Liver (tissue), 9 donors: ENCODE measurements around the gene UBTFL1. TPM values are rescaled to one million over a fixed set of nuclear protein-coding genes. Genes with fewer than 3 reads are reported as not detected.

ENCODE experiments used
- DNase-seq: peaks from one replicate; pipeline ENCODE4 v3.0.0-alpha.2; 2017; ENCODE audit warnings: low spot score
- H3K27ac ChIP-seq, 2 donors: one replicate each; pipeline ENCODE4 v1.7.0; 2013; ENCODE audit warnings: inconsistent platforms in 2 of 2, low read length in 2 of 2, control low read depth in 1 of 2, low read depth in 1 of 2, mild to moderate bottlenecking in 1 of 2
- H3K27me3 ChIP-seq, 4 donors: one replicate each; pipeline versions ENCODE4 v1.6.1 to v1.7.0; 2013; ENCODE audit warnings: low read length in 3 of 4, inconsistent platforms in 1 of 4, mild to moderate bottlenecking in 1 of 4, moderate library complexity in 1 of 4; ENCODE audit not compliant: control insufficient read depth in 4 of 4, insufficient read depth in 4 of 4
- H3K36me3 ChIP-seq, 4 donors: one replicate each; pipeline versions ENCODE4 v1.6.1 to v1.7.0; 2013; ENCODE audit warnings: low read length in 3 of 4, mild to moderate bottlenecking in 3 of 4, low read depth in 1 of 4, moderate library complexity in 1 of 4; ENCODE audit not compliant: control insufficient read depth in 4 of 4, insufficient read depth in 3 of 4
- H3K4me1 ChIP-seq, 4 donors: one replicate each; pipeline versions ENCODE4 v1.6.1 to v1.7.0; 2013; ENCODE audit warnings: low read length in 3 of 4, mild to moderate bottlenecking in 3 of 4, moderate library complexity in 1 of 4; ENCODE audit not compliant: control insufficient read depth in 4 of 4, insufficient read depth in 4 of 4
- H3K4me3 ChIP-seq, 3 donors: one replicate each; pipeline versions ENCODE4 v1.6.1 to v1.7.0; 2013; ENCODE audit warnings: low read length in 3 of 3, control low read depth in 1 of 3, low read depth in 1 of 3, mild to moderate bottlenecking in 1 of 3
- H3K9ac ChIP-seq, 2 donors: one replicate each; pipeline ENCODE4 v1.7.0; 2013; ENCODE audit warnings: low read length in 2 of 2, mild to moderate bottlenecking in 2 of 2, moderate library complexity in 2 of 2, control low read depth in 1 of 2, low read depth in 1 of 2
- H3K9me3 ChIP-seq, 4 donors: one replicate each; pipeline versions ENCODE4 v1.6.1 to v1.7.0; 2013; ENCODE audit warnings: low read length in 3 of 4; ENCODE audit not compliant: control insufficient read depth in 4 of 4
- ATF3 ChIP-seq: IDR thresholded peaks from 2 replicates; pipeline ENCODE4 v1.6.1; 2016; ENCODE audit warnings: antibody characterized with exemption
- CTCF ChIP-seq: fragments of 150-350 bp; IDR thresholded peaks from 2 replicates; pipeline ENCODE4 v1.5.1; 2017; ENCODE audit warnings: improper control_type of control experiment, low read depth, low read length; ENCODE audit not compliant: missing input control
- FOXA1 ChIP-seq: IDR thresholded peaks from 2 replicates; pipeline ENCODE4 v1.6.1; 2016; ENCODE audit warnings: antibody characterized with exemption
- FOXA2 ChIP-seq: IDR thresholded peaks from 2 replicates; pipeline ENCODE4 v1.6.1; 2016; ENCODE audit warnings: antibody characterized with exemption
- HNF4A ChIP-seq, 2 donors: conservative IDR thresholded peaks; 2 replicates each; pipeline ENCODE4 v1.6.1; 2016; ENCODE audit warnings: antibody characterized with exemption in 2 of 2, mild to moderate bottlenecking in 2 of 2
- HNF4G ChIP-seq: IDR thresholded peaks from 2 replicates; pipeline ENCODE4 v1.6.1; 2016; ENCODE audit warnings: antibody characterized with exemption
- JUND ChIP-seq, 2 donors: IDR thresholded peaks; 2 replicates each; pipeline ENCODE4 v1.6.1; 2016; ENCODE audit warnings: antibody characterized with exemption in 2 of 2
- MAX ChIP-seq: IDR thresholded peaks from 2 replicates; pipeline ENCODE4 v1.6.1; 2016; ENCODE audit warnings: antibody characterized with exemption
- NR2F2 ChIP-seq: IDR thresholded peaks from 2 replicates; pipeline ENCODE4 v1.6.1; 2016; ENCODE audit warnings: antibody characterized with exemption
- RAD21 ChIP-seq, 2 donors: IDR thresholded peaks; 2 replicates each; pipeline ENCODE4 v1.6.1; 2016; ENCODE audit warnings: antibody characterized with exemption in 2 of 2, mild to moderate bottlenecking in 2 of 2
- REST ChIP-seq: IDR thresholded peaks from 2 replicates; pipeline ENCODE4 v1.6.1; 2016; ENCODE audit warnings: antibody characterized with exemption, mild to moderate bottlenecking
- SP1 ChIP-seq: IDR thresholded peaks from 2 replicates; pipeline ENCODE4 v1.6.1; 2018; ENCODE audit warnings: antibody characterized with exemption, mild to moderate bottlenecking
- TAF1 ChIP-seq: conservative IDR thresholded peaks from 2 replicates; pipeline ENCODE4 v1.6.1; 2016; ENCODE audit warnings: antibody characterized with exemption, mild to moderate bottlenecking
- YY1 ChIP-seq: IDR thresholded peaks from 2 replicates; pipeline ENCODE4 v1.6.1; 2016; ENCODE audit warnings: antibody characterized with exemption, mild to moderate bottlenecking
- ZBTB33 ChIP-seq: IDR thresholded peaks from 2 replicates; pipeline ENCODE4 v1.6.1; 2016; ENCODE audit warnings: antibody characterized with exemption
- WGBS: extraction: QIAGEN DNeasy Blood & Tissue Kit; methylation state at CpG from one replicate; pipeline ENCODE4 v1.1.7; 2013; 5-methylcytosine and 5-hydroxymethylcytosine counted together
- polyA plus RNA-seq, 2 donors: library from polyadenylated mRNA; stranded (reverse) in 1 of 2; unstranded in 1 of 2; fragments of 200-250 nt in 1 of 2; fragments of >200 nt in 1 of 2; fragmentation: Nextera tagmentation in 1 of 2; extraction: Ambion mirVana in 1 of 2; gene quantifications; one replicate each; pipeline versions ENCODE4 v1.2.1 to v1.2.3, GENCODE V29; 2013 to 2015
- total RNA-seq, 2 donors: library from RNA; depleted of rRNA; stranded (reverse); fragments of >200 nt; gene quantifications; one replicate each; pipeline ENCODE4 v1.2.3, GENCODE V29; 2014
- donor health status: healthy.
- donor health status: healthy.
- donor health status: healthy.
- donor health status: healthy.
- donor health status: healthy.

Gene UBTFL1
- total and polyA plus RNA-seq, 4 donors: not detected

- TF ChIP-seq CTCF (no peak), SP1 (no peak), RAD21 (IDR thresholded peaks at IDR 0.05) (no peak), YY1 (no peak), NR2F2 (no peak), HNF4A (conservative IDR thresholded peaks at IDR 0.05) (no peak), HNF4G (no peak), MAX (no peak), FOXA1 (no peak), ZBTB33 (no peak), REST (no peak), TAF1 (no peak)
- Histone ChIP-seq H3K9me3 (no peaks in the 10 kb centered on the region), H3K9ac (no peak overlapping the region), H3K4me1 (no peaks in the 10 kb centered on the region), H3K27me3 (no peaks in the 10 kb centered on the region), H3K4me3 (no peak overlapping the region), H3K27ac (no peak overlapping the region), H3K36me3 (no peaks in the 10 kb centered on the region)
- WGBS: 76% methylated on average over 3 of the region's 3 CpGs
- DNase-seq: no peak
Observed at GRCh38 chr11:90124946-90125345, 39.2 kb downstream of the UBTFL1 start.

- no peak for DNase-seq
- no peak overlapping the region for H3K9ac ChIP-seq
Observed at GRCh38 chr11:90133560-90134477, 48.1 kb downstream of the UBTFL1 start.

More at GRCh38 chr11:90133560-90134477, 48.1 kb downstream of the UBTFL1 start:
- Histone ChIP-seq H3K36me3 (no peaks in the 10 kb centered on the region), H3K4me3 (peak overlapping the region; percentile 32 to 55 (median 55)), H3K4me1 (peaks cover 0 to 13% (median 8%) of the 10 kb centered on the region in 4 donors), H3K27ac (no peak overlapping the region), H3K9me3 (no peaks in the 10 kb centered on the region), H3K27me3 (peaks cover 0 to 7% (median 2%) of the 10 kb centered on the region in 4 donors)
- TF ChIP-seq FOXA1 (no peak), NR2F2 (no peak), REST (no peak), HNF4A (conservative IDR thresholded peaks at IDR 0.05) (no peak), MAX (no peak), TAF1 (no peak), FOXA2 (no peak), JUND (IDR thresholded peaks at IDR 0.05) (no peak), SP1 (no peak), ATF3 (no peak), HNF4G (no peak)
- WGBS: 24% methylated on average over 11 of the region's 11 CpGs
